ENCODE data around the gene CELSR2. TPM values are rescaled to one million over a fixed set of nuclear protein-coding genes. Genes with fewer than 3 reads are reported as not detected.

Gene CELSR2
- polyA plus RNA-seq, 3 donors, result 0.03 to 0.97 (median 0.04) TPM

- H3K9me3 Mint-ChIP-seq, result peaks cover 0 to 3% (median 0%) of the 10 kb centered on the region in 7 donors
- Histone ChIP-seq H4K20me1 (ENCODE audit: insufficient read depth, low read length) (no peaks in the 10 kb centered on the region), H3K9me3 (replicated peaks in 1 of 2; ENCODE audit: control insufficient read depth in 1 of 2, insufficient read depth in 1 of 2, low read length in 2 of 2) (no peaks in the 10 kb centered on the region), H3K36me3 (replicated peaks in 1 of 2; ENCODE audit: control insufficient read depth in 1 of 2, insufficient read depth in 2 of 2, low read length in 2 of 2) (no peaks in the 10 kb centered on the region), H3K4me2 (replicated peaks; ENCODE audit: extremely low read depth, low read length, poor library complexity, severe bottlenecking) (no peak overlapping the region), H2AFZ (ENCODE audit: insufficient read depth, low read depth, low read length, poor library complexity, severe bottlenecking) (no peak overlapping the region), H3K4me1 (ENCODE audit: control insufficient read depth in 1 of 2, insufficient read depth in 2 of 2, low read length in 2 of 2) (peaks cover 8 to 19% of the 10 kb centered on the region in 2 donors), H3K27ac (ENCODE audit: low read depth in 1 of 2, low read length in 2 of 2) (no peak overlapping the region), H3K4me3 (replicated peaks in 1 of 3; ENCODE audit: low read depth in 2 of 3, low read length in 3 of 3) (no peak overlapping the region), H3K79me2 (ENCODE audit: insufficient read depth, low read length) (no peaks in the 10 kb centered on the region), H3K27me3 (ENCODE audit: control insufficient read depth in 2 of 2, insufficient read depth in 2 of 2, low read length in 2 of 2) (no peaks in the 10 kb centered on the region), H3K9ac (ENCODE audit: insufficient read depth, low read length, poor library complexity, severe bottlenecking) (no peak overlapping the region)
- H3K27me3 Mint-ChIP-seq (ENCODE audit: low read depth in 3 of 3), result peaks cover 6 to 10% (median 10%) of the 10 kb centered on the region in 3 donors
- H3K36me3 Mint-ChIP-seq, result no peaks in the 10 kb centered on the region
- WGBS (ENCODE audit: insufficient coverage), result 99% methylated on average over 17 of the region's 20 CpGs
- DNase-seq, result no peak
- H3K4me1 Mint-ChIP-seq, result peaks cover 20% of the 10 kb centered on the region
- no peak overlapping the region for H3K27ac Mint-ChIP-seq
- no peak for TF ChIP-seq CTCF (IDR thresholded peaks at IDR 0.05)
- intact Hi-C loops (cut with micrococcal nuclease), result loop anchor here in 1 of 2 donors (10.0 kb wide), 1 partner anchor 264 kb away; the partner anchor contains the start of gene GPR61
- H3K4me3 Mint-ChIP-seq, result no peak overlapping the region
Measured at GRCh38 chr1:109270623-109271317, 21.4 kb downstream of the CELSR2 start.

GRCh38 chr1:109271458-109271857, 22.1 kb downstream of the CELSR2 start:
- Histone ChIP-seq H3K4me2 (replicated peaks; ENCODE audit: extremely low read depth, low read length, poor library complexity, severe bottlenecking) (no peak overlapping the region), H3K4me1 (ENCODE audit: control insufficient read depth in 1 of 2, insufficient read depth in 2 of 2, low read length in 2 of 2) (peaks cover 8 to 19% of the 10 kb centered on the region in 2 donors), H3K9ac (ENCODE audit: insufficient read depth, low read length, poor library complexity, severe bottlenecking) (no peak overlapping the region), H4K20me1 (ENCODE audit: insufficient read depth, low read length) (no peaks in the 10 kb centered on the region), H3K9me3 (replicated peaks in 1 of 2; ENCODE audit: control insufficient read depth in 1 of 2, insufficient read depth in 1 of 2, low read length in 2 of 2) (no peaks in the 10 kb centered on the region), H3K36me3 (replicated peaks in 1 of 2; ENCODE audit: control insufficient read depth in 1 of 2, insufficient read depth in 2 of 2, low read length in 2 of 2) (no peaks in the 10 kb centered on the region), H3K4me3 (replicated peaks in 1 of 3; ENCODE audit: low read depth in 2 of 3, low read length in 3 of 3) (no peak overlapping the region), H3K79me2 (ENCODE audit: insufficient read depth, low read length) (no peaks in the 10 kb centered on the region), H2AFZ (ENCODE audit: insufficient read depth, low read depth, low read length, poor library complexity, severe bottlenecking) (no peak overlapping the region), H3K27me3 (ENCODE audit: control insufficient read depth in 2 of 2, insufficient read depth in 2 of 2, low read length in 2 of 2) (no peaks in the 10 kb centered on the region), H3K27ac (ENCODE audit: low read depth in 1 of 2, low read length in 2 of 2) (no peak overlapping the region)
- Mint-ChIP-seq H3K36me3 (peaks cover 0 to under 1% of the 10 kb centered on the region in 2 donors), H3K9me3 (no peaks in the 10 kb centered on the region), H3K27ac (no peak overlapping the region), H3K4me3 (no peak overlapping the region), H3K4me1 (peaks cover 20% of the 10 kb centered on the region), H3K27me3 (ENCODE audit: low read depth in 3 of 3) (peaks cover 6 to 10% (median 10%) of the 10 kb centered on the region in 3 donors)
- TF ChIP-seq CTCF (IDR thresholded peaks at IDR 0.05), result no peak
- no peak for DNase-seq
- 100% methylated on average over 1 of the region's 6 CpGs for WGBS (ENCODE audit: insufficient coverage)
- intact Hi-C loops (cut with micrococcal nuclease), result loop anchor here in 1 of 2 donors (10.0 kb wide), 1 partner anchor 263 kb away; the partner anchor contains the start of gene GPR61

All from CD14-positive monocyte (primary cell).